SH-SY5Y (cell line): ENCODE results near the gene SRPX.

ENCODE experiments used
- GATA2 ChIP-seq: IDR thresholded peaks from 2 replicates; pipeline ENCODE4 v1.6.1; 2011; ENCODE audit warnings: mild to moderate bottlenecking, low read depth, low read length
- GATA3 ChIP-seq: IDR thresholded peaks from 2 replicates; pipeline ENCODE4 v1.6.1; 2011; ENCODE audit warnings: low read depth, mild to moderate bottlenecking, low read length, moderate library complexity

Gene SRPX, protein sequence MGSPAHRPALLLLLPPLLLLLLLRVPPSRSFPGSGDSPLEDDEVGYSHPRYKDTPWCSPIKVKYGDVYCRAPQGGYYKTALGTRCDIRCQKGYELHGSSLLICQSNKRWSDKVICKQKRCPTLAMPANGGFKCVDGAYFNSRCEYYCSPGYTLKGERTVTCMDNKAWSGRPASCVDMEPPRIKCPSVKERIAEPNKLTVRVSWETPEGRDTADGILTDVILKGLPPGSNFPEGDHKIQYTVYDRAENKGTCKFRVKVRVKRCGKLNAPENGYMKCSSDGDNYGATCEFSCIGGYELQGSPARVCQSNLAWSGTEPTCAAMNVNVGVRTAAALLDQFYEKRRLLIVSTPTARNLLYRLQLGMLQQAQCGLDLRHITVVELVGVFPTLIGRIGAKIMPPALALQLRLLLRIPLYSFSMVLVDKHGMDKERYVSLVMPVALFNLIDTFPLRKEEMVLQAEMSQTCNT

DNA sequence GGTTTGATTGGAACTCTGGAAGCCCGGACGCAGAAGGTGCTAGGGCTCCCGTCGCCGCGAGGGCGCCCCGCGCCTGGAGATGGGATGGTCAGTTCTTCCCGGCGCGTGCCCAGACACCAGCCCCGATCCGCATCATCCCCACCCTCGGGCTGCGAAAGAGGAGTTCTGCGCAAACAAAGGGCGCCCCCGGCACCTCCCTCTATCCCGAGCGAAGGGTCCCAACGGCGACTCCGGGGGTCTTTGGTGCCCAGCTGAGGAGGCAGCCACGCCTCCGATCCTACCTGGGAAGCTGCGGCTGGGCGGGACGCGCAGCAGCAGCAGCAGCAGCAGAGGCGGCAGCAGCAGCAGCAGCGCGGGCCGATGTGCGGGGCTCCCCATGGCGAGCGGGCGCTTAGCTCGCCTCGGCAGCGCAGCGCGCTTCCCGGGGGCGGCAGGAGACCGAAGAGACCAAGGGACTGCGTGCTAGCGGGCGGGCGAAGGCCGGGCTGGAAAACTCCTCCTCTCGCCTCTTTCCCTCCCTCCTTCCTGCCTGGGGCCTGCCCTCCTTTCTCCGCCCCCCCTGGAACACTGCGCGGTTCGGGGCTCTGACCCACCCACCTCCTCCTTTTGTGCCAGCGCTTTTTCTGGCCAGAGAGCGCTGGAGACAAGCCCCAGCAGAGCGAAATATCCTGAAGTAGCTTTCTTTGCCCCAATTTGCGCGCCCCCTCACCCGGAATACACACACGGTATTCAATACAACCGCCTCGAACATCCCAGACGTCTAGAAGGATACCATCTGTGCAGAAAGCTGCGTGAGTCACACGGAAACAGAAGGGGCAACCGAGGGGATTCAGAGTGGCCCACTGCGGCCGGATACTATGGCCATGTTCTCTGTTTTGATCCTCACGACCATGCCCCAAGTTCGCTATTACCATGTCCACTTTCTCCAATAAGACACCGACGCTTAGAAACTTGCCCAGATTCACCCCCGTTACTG lies at the start of gene SRPX:
SRPX (minus strand) TSS at position 457 of the 976 bp plus-strand sequence; CDS start at position 378, 79 bp downstream.
- no peak for TF ChIP-seq GATA3

DNA sequence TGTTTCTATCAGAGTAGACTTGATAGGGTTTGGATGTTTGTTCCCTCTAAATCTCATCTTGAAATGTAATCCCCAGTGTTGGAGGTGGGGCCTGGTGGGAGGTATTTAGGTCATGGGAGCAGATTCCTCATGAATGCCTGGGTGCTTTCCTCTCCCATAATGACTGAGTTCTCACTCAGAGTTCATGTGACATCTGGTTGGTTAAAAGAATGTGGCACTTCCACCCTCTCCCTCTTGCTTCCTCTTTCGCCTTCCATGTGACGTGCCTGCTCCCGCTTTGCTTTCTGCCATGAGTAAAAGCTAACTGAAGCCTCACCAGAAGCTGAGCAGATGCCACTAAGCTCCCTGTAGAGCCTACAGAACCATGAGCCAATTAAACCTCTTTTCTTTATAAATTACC lies 47.3 kb upstream of the SRPX start:
- TF ChIP-seq GATA2 (no peak), GATA3 (no peak)

DNA sequence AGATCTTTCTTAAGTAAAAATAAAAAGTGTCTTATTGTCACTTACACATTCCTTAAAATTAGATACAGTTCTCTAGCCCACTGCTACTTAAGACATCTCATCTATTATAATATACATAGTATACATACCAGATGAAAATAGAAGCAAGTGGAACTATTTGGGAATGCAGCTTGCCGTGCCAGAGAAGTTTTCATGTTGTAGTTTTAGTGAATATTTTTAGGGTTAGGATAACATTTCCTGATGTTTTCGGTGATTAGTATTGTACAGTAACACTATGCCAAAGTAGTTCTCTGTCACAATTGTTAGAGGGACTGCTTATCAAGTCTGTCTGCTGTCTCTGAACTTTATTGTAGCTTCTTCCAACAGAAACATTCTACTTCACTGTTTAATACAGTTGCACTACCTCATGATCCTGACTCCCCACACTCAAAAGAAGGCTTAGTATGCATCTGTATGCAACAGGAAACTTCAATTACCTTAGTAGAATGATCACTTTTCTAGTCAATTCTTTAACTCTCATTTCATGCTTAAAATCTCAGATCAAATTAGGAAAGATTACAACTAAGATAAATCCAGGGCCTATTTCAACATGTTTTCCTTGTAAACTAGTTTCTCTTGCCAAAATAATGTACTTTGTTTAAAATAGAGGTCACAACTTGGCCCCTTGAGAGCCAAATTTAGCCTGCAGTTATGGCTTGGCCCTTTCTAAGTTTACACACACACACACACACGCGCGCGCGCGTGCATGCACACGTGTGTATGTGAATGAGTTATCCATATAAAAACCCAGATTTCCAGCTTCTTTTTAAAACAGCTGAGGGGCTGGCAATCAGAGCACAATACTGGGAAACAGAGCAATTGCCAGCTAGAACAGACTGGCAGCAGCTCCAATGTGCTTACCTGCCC lies 42.3 kb upstream of the SRPX start:
- TF ChIP-seq GATA3 (no peak), GATA2 (no peak)

DNA sequence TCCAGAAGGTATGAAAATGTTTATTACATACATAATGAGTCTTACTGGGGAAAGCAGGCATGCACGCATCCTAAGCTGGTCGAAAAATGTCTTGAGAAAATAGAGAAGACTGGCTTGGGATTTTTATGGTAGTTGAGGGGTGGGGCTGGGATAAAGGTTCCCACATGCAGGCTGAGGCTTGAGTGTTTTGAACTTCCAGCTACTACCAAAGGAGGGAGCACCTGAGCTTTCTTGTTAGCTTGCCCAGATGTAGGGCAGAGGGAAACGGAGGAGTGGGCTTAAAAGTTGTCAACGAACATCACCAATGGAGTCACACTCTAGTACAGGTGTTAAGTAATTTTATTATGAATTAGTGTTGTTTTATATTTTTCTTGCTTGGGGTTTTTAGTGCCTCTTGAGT lies 39.6 kb upstream of the SRPX start:
- no peak for TF ChIP-seq GATA2
- TF ChIP-seq GATA3 = no peak

DNA sequence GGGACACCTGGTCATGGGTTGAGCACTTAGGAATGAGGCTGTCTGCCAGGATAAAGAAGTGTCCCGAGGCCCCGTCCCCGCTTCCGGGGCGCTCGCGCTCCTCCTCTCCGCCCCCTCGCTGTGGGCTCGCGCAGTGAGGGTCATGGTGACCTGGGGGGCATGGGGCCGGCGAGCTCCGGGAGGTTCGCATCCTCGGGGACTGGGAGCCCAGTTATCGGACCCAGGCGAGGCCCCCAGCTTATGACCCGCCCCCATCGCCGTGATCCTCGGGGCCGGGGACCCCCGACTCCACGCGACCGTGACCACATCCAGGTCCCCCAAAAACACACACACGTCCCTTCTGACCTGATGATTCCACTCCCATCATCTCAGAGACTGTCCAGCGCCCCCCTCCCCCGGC lies 35.3 kb upstream of the SRPX start:
- TF ChIP-seq GATA3 = no peak
- TF ChIP-seq GATA2 = no peak

DNA sequence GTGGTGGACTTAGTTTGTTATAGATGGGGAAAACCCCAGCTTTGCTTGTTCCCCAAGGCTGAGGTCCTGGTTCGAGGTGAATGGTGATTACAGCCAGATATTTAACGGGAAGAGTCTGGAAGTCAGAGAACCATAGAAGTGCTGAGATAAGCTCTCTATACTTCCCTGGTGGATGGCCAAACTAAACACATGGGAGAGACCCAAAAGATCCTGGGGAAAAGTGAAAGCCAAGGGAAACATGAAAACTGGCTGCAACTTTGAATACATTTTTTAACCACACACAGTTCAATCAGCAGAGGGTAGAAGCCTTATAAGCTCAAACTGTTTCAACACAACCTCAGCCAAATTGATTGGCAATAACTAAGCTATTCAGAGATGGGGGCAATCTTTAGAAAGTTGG lies 29.3 kb upstream of the SRPX start:
- TF ChIP-seq GATA3 (no peak), GATA2 (no peak)

DNA sequence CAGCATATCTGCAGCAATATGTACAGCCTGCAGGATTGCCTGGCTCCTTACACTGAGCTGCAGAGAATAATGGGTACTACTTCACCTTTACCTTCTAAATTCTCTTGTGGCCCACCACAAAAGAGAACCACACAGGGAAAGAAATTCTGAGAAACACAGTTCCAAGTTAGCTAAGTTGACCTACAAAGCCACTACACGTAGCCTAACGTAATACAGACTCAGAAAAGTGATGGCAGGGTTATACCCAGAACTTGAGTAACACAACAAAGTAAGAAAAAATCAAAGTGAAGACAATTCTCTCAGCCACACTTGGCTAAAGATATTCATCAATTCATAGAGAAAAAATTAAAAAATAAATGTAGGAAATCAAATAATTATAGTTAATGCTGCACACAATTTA lies 26.4 kb upstream of the SRPX start:
- TF ChIP-seq GATA3 = no peak
- no peak for TF ChIP-seq GATA2

DNA sequence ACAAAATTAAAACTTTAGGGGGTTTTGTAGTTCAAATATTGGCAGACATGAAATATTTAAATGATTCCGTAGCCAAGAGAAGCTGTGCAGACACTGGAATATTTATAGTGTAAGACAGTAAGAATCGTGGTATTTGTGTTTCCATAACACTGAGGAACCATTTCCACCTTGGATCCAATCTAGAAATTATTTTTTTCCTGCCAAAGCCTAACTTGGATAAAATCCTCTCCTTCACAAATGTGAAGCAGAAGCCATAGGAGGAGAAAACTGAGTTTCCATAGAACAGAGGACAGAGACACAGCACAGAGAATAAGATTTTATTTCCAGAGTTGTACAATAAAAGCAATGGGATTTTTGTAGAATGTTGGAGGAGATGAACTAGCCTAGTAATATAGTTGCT lies 19.9 kb upstream of the SRPX start:
- no peak for TF ChIP-seq GATA3
- TF ChIP-seq GATA2 = no peak

DNA sequence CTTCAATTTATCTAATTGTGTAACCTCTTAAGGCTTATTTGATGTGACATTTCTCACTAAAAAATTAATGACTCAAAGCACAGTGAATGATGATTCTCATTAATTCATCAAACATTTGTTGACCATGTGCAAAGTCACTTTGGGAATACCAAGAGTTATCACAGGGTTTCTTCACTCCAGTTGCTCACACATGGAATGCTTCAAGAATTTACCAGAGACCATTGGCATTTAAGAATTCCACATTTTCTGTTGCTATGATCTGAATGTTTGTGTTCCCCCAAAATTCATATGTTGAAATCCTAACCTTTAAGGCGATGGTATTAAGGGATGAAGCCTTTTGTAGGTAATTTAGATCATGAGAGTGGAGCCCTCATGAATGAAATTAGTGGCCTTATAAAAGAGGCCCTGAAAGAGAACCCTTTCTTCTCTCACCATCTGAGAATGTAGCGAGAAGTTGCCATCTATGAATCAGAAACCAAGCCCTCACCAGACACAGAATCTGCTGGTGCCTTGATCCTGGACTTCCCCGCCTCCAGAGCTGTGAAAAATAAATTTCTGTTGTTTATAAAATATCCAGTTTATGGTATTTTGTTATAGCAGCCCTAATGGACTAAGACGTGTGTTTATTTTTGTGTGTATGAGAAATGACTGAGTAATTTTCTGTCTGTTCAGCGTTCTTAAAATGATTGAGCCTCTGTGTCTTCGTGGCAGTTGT lies 16.4 kb upstream of the SRPX start:
- no peak for TF ChIP-seq GATA2
- no peak for TF ChIP-seq GATA3

DNA sequence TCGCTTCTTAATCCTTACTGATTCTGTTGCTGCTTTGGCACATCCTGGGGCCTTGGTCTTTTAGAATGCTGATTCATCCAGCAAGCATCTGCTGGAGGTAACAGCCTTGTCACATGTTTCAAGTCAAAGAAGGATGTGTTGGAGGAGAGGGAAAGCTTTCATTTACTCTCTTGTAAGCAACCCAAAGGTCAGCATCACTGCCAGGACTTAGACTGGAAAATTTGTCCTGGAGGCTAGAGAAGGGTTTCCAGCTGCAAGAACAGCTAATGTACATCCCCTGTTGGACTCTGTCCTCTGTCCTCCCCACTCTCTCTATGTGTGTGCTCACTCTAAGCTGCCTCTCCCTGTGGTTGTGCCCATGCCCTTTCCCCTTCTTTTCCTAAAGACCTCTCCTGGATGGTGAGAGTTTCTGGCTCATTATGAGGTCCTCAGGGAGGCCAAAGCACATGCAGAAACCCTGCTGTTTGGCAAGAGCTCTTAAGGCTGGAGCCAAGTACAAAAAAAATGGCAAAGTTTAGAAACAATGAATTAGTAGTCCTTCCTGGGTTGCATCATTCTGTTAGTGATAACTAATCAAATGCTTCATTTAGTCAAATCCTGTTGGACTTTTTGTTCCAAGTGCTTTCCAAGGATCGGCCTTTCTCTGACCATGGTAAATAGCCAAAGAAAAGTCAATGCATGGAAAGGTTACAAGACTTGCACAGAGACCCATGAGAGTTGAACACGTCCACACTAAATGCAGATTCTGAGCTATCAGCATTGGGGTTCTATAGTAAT lies 13.4 kb upstream of the SRPX start:
- TF ChIP-seq GATA3 (no peak), GATA2 (no peak)

DNA sequence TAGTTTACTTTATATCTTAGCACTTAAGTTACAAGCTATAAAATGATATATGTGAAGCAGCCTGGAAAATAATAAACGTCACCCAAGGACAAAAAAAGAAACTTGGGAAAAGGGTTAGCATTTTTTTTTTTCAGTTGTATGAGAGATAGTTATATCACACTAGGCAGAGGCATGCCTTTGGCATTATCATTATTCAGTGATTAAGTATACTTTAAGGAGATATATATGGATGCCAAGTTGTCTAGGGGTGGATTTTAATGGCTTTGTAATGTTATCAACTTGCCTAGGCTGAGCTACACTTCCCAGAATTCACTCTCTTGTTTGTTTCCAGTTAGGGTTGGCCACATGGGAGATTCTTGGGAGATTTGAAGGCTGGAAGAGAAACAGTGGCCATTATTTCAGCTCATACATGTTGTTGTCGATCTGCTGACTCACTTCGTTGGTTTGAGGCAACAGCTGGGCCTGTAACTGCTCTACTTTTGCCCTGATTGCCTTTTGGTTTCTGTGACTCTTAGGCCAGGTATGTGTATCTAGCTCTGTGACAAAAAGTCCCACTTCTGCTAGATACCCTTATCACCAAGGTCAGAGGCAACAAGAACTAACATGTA lies 11.5 kb upstream of the SRPX start:
- no peak for TF ChIP-seq GATA2
- no peak for TF ChIP-seq GATA3

DNA sequence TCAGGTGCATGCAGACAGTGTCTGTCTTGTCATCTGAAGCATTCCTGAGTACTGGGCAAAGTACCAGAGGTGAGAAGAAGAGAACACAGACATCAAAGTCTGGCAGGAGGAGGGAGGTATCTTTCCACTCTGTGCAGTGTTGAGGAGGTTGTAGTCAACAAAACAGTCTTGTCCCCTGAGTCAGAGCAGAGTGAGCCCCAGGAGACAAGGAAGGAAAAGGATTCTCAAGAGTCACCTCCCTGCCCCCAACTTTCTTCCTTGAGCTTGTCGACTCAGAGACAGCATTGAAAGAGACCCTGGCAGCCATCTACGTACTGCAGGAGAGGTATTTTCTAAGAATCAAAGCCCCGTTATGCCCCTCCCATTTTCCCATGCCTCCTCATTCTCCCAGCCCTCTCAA lies 4.4 kb upstream of the SRPX start:
- TF ChIP-seq GATA3 = no peak
- no peak for TF ChIP-seq GATA2
